Measurements from ENCODE around the gene VN1R5. TPM values are rescaled to one million over a fixed set of nuclear protein-coding genes. Genes with fewer than 3 reads are reported as not detected.
"Not testable (repeated sequence)": the region's sequence is repeated elsewhere in the genome, so short reads cannot be mapped to it uniquely, and the experiment has no call there.

Gene VN1R5
- total and polyA plus RNA-seq, 4 experiments from 2014 or later = not detected

GRCh38 chr1:247288341-247288740, 32.5 kb downstream of the VN1R5 start:
- no peak for DNase-seq
- H3K27me3 ChIP-seq (ENCODE audit: insufficient read depth, low read length) = no peaks in the 10 kb centered on the region
- no peak overlapping the region for H3K4me3 Mint-ChIP-seq
- peaks cover 2 to 16% (median 12%) of the 10 kb centered on the region in 8 donors for H3K9me3 Mint-ChIP-seq
- H3K4me1 ChIP-seq (ENCODE audit: insufficient read depth, low read length) = no peaks in the 10 kb centered on the region
- no peak overlapping the region for H3K27ac ChIP-seq (ENCODE audit: low read depth, low read length)
- H3K4me1 Mint-ChIP-seq = peaks cover 0 to 2% (median 0%) of the 10 kb centered on the region in 4 donors
- H3K27ac Mint-ChIP-seq = no peak overlapping the region
- peaks cover 1% of the 10 kb centered on the region in 2 donors for H3K27me3 Mint-ChIP-seq
- CTCF ChIA-PET (ENCODE audit: partially characterized antibody) = no interaction called here
- no peak overlapping the region for H3K4me3 ChIP-seq (ENCODE audit: low read length in 2 of 2)
- POLR2A ChIA-PET (ENCODE audit: partially characterized antibody) = no interaction called here
- no peaks in the 10 kb centered on the region for H3K9me3 ChIP-seq (ENCODE audit: control insufficient read depth in 1 of 2, low read length in 2 of 2)
- intact Hi-C loops (cut with micrococcal nuclease) = no loop called here
- H3K36me3 ChIP-seq (ENCODE audit: insufficient read depth, low read length) = no peaks in the 10 kb centered on the region
- peaks cover 0 to 3% of the 10 kb centered on the region in 2 donors for H3K36me3 Mint-ChIP-seq

DNA sequence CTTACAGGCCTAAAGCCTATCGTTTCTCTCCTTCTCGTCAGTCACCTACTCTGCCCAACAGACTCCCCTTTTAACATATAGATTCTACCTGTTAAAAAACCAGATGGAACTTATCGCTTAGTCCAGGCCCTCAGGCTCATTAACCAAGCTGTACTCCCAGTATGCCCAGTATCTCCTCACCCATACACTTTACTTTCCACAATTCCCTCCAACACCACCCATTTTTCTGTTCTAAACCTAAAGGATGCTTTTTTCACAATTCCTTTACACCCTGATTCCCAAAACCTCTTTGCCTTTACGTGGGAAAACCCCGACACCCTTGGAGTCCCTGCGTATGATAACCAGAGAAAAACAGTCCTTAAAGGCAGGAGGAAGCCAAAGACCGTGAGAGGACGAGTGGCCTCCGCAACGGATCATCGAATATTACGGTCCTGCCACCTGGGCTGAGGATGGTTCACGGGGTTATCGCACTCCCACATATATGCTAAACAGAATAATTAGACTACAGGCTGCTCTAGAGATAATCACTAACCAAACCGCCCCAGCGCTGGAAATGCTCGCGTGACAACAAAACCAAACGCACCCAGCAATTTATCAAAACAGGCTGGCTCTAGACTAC, 33.5 kb downstream of the VN1R5 start:
- H3K27ac ChIP-seq (ENCODE audit: low read depth, low read length); H3K4me1 ChIP-seq (ENCODE audit: insufficient read depth, low read length); H3K27me3 Mint-ChIP-seq; H3K4me3 Mint-ChIP-seq; DNase-seq; H3K4me1 Mint-ChIP-seq; intact Hi-C loops (cut with micrococcal nuclease); POLR2A ChIA-PET (ENCODE audit: partially characterized antibody); H3K9me3 ChIP-seq (ENCODE audit: control insufficient read depth in 1 of 2, low read length in 2 of 2); H3K36me3 Mint-ChIP-seq; H3K4me3 ChIP-seq (ENCODE audit: low read length in 2 of 2); CTCF ChIA-PET (ENCODE audit: partially characterized antibody); H3K27me3 ChIP-seq (ENCODE audit: insufficient read depth, low read length); H3K27ac Mint-ChIP-seq; H3K36me3 ChIP-seq (ENCODE audit: insufficient read depth, low read length): not testable (repeated sequence)
- peaks cover 2 to 16% (median 12%) of the 10 kb centered on the region in 8 donors for H3K9me3 Mint-ChIP-seq

- ChIA-PET POLR2A (ENCODE audit: partially characterized antibody) (no interaction called here), CTCF (ENCODE audit: partially characterized antibody) (no interaction called here)
- DNase-seq = no peak
- Histone ChIP-seq H3K36me3 (ENCODE audit: insufficient read depth, low read length) (no peaks in the 10 kb centered on the region), H3K4me1 (ENCODE audit: insufficient read depth, low read length) (no peaks in the 10 kb centered on the region), H3K4me3 (ENCODE audit: low read length in 2 of 2) (no peak overlapping the region), H3K27me3 (ENCODE audit: insufficient read depth, low read length) (no peaks in the 10 kb centered on the region), H3K27ac (ENCODE audit: low read depth, low read length) (no peak overlapping the region), H3K9me3 (ENCODE audit: control insufficient read depth in 1 of 2, low read length in 2 of 2) (no peaks in the 10 kb centered on the region)
- peaks cover 0 to 2% (median 0%) of the 10 kb centered on the region in 4 donors for H3K4me1 Mint-ChIP-seq
- H3K9me3 Mint-ChIP-seq = peaks cover 2 to 16% (median 12%) of the 10 kb centered on the region in 8 donors
- intact Hi-C loops (cut with micrococcal nuclease) = no loop called here
- peaks cover 1 to 5% of the 10 kb centered on the region in 2 donors for H3K27me3 Mint-ChIP-seq
- no peak overlapping the region for H3K27ac Mint-ChIP-seq
- peaks cover 0 to 3% of the 10 kb centered on the region in 2 donors for H3K36me3 Mint-ChIP-seq
- H3K4me3 Mint-ChIP-seq = no peak overlapping the region
Observed at GRCh38 chr1:247290576-247290975, 34.7 kb downstream of the VN1R5 start.

GRCh38 chr1:247291161-247291560, 35.3 kb downstream of the VN1R5 start:
- H3K9me3 ChIP-seq (ENCODE audit: control insufficient read depth in 1 of 2, low read length in 2 of 2) = no peaks in the 10 kb centered on the region
- no peak overlapping the region for H3K4me3 ChIP-seq (ENCODE audit: low read length in 2 of 2)
- Mint-ChIP-seq H3K9me3 (peaks cover 0 to 16% (median 8%) of the 10 kb centered on the region in 8 donors), H3K4me3 (no peak overlapping the region), H3K27me3 (peaks cover 1 to 4% of the 10 kb centered on the region in 2 donors), H3K27ac (no peak overlapping the region), H3K36me3 (no peaks in the 10 kb centered on the region), H3K4me1 (peaks cover 0 to 2% (median 0%) of the 10 kb centered on the region in 4 donors)
- DNase-seq = no peak
- no peaks in the 10 kb centered on the region for H3K27me3 ChIP-seq (ENCODE audit: insufficient read depth, low read length)
- H3K4me1 ChIP-seq (ENCODE audit: insufficient read depth, low read length) = no peaks in the 10 kb centered on the region
- ChIA-PET CTCF (ENCODE audit: partially characterized antibody) (no interaction called here), POLR2A (ENCODE audit: partially characterized antibody) (no interaction called here)
- no peak overlapping the region for H3K27ac ChIP-seq (ENCODE audit: low read depth, low read length)
- H3K36me3 ChIP-seq (ENCODE audit: insufficient read depth, low read length) = no peaks in the 10 kb centered on the region
- intact Hi-C loops (cut with micrococcal nuclease) = no loop called here

DNA sequence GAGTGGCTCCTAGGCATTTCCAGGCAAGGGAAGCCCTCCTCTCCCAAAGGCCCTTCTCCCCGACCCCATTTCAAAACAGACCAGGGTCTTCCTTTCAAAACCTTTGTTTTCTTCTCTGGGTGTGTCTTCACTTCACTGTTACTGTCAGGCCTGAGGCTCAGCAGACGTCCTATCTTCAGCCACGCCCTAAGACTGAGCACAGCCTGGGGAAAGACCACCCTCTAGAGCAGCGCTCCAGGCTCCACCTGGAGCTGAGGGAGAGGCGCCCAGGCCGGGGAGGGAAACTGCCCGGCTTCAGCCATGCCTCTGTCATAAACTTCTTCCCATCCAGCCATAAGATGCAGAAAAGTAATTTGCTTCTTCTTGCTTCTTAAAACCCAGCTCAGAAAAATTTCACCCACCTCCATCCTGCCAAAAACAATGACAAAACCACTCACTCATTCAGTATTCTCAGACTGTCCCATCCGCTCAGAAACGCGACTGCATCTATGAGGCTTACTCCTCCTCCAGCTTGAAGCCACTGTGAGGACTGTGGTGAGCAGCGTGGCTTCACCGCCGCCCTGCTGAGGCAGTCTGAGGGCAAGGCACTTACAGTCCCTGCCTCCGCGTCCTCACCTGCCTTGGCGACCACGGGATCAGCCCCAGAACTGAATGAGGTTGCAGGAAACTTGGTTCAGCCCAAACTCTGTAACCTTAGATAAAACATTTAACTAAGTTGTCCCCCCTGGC, 36.1 kb downstream of the VN1R5 start:
- H3K27ac Mint-ChIP-seq = no peak overlapping the region
- peaks cover 0 to 2% (median 0%) of the 10 kb centered on the region in 4 donors for H3K4me1 Mint-ChIP-seq
- peaks cover 1 to 4% of the 10 kb centered on the region in 2 donors for H3K27me3 Mint-ChIP-seq
- Histone ChIP-seq H3K4me3 (ENCODE audit: low read length in 2 of 2) (no peak overlapping the region), H3K36me3 (ENCODE audit: insufficient read depth, low read length) (no peaks in the 10 kb centered on the region), H3K4me1 (ENCODE audit: insufficient read depth, low read length) (no peaks in the 10 kb centered on the region), H3K27ac (ENCODE audit: low read depth, low read length) (no peak overlapping the region), H3K27me3 (ENCODE audit: insufficient read depth, low read length) (no peaks in the 10 kb centered on the region), H3K9me3 (ENCODE audit: control insufficient read depth in 1 of 2, low read length in 2 of 2) (no peaks in the 10 kb centered on the region)
- no peak overlapping the region for H3K4me3 Mint-ChIP-seq
- H3K36me3 Mint-ChIP-seq = no peaks in the 10 kb centered on the region
- ChIA-PET CTCF (ENCODE audit: partially characterized antibody) (no interaction called here), POLR2A (ENCODE audit: partially characterized antibody) (no interaction called here)
- no peak for DNase-seq
- intact Hi-C loops (cut with micrococcal nuclease) = no loop called here
- H3K9me3 Mint-ChIP-seq = peaks cover 0 to 14% (median 4%) of the 10 kb centered on the region in 8 donors

DNA sequence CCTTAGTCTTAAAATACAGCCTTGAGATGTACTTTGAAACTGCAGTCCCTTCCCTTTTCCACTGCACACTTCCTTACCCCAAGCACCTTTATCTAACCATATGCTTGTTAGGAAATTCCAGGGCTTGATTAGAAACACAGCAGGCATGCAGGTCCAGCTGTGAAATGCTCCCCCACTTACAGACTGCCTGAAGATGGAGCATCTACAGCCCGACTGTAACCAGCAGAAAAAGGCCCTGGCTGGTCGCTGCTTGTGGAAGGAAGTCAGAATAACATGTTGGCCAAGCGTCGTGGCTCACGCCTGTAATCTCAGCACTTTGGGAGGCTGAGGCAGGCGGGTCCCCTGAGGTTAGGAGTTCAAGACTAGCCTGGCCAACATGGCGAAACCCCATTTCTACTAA, 37.2 kb downstream of the VN1R5 start:
- no peak overlapping the region for H3K27ac Mint-ChIP-seq
- no peak overlapping the region for H3K4me3 Mint-ChIP-seq
- peaks cover 0 to 7% (median 2%) of the 10 kb centered on the region in 8 donors for H3K9me3 Mint-ChIP-seq
- ChIA-PET POLR2A (ENCODE audit: partially characterized antibody) (no interaction called here), CTCF (ENCODE audit: partially characterized antibody) (no interaction called here)
- H3K27me3 Mint-ChIP-seq = peaks cover 1 to 4% of the 10 kb centered on the region in 2 donors
- no peak overlapping the region for H3K27ac ChIP-seq (ENCODE audit: low read depth, low read length)
- H3K36me3 Mint-ChIP-seq = peaks cover 0 to 4% of the 10 kb centered on the region in 2 donors
- no peak overlapping the region for H3K4me3 ChIP-seq (ENCODE audit: low read length in 2 of 2)
- DNase-seq = no peak
- intact Hi-C loops (cut with micrococcal nuclease) = no loop called here
- H3K4me1 Mint-ChIP-seq = peaks cover 0 to 3% (median under 1%) of the 10 kb centered on the region in 4 donors
- no peaks in the 10 kb centered on the region for H3K4me1 ChIP-seq (ENCODE audit: insufficient read depth, low read length)
- H3K36me3 ChIP-seq (ENCODE audit: insufficient read depth, low read length) = no peaks in the 10 kb centered on the region
- no peaks in the 10 kb centered on the region for H3K9me3 ChIP-seq (ENCODE audit: control insufficient read depth in 1 of 2, low read length in 2 of 2)
- no peaks in the 10 kb centered on the region for H3K27me3 ChIP-seq (ENCODE audit: insufficient read depth, low read length)

GRCh38 chr1:247294282-247294681, 38.4 kb downstream of the VN1R5 start:
- Mint-ChIP-seq H3K27me3 (peaks cover 1 to 4% of the 10 kb centered on the region in 2 donors), H3K27ac (no peak overlapping the region), H3K4me1 (peaks cover 0 to 3% (median under 1%) of the 10 kb centered on the region in 4 donors), H3K4me3 (no peak overlapping the region), H3K9me3 (peaks cover 0 to under 1% (median 0%) of the 10 kb centered on the region in 8 donors), H3K36me3 (peaks cover 0 to 7% of the 10 kb centered on the region in 2 donors)
- Histone ChIP-seq H3K27ac (ENCODE audit: low read depth, low read length) (no peak overlapping the region), H3K36me3 (ENCODE audit: insufficient read depth, low read length) (no peaks in the 10 kb centered on the region), H3K27me3 (ENCODE audit: insufficient read depth, low read length) (no peaks in the 10 kb centered on the region), H3K9me3 (ENCODE audit: control insufficient read depth in 1 of 2, low read length in 2 of 2) (no peaks in the 10 kb centered on the region), H3K4me3 (ENCODE audit: low read length in 2 of 2) (no peak overlapping the region), H3K4me1 (ENCODE audit: insufficient read depth, low read length) (no peaks in the 10 kb centered on the region)
- intact Hi-C loops (cut with micrococcal nuclease) = no loop called here
- POLR2A ChIA-PET (ENCODE audit: partially characterized antibody) = no interaction called here
- DNase-seq = no peak
- CTCF ChIA-PET (ENCODE audit: partially characterized antibody) = no interaction called here
